OCI-LY1 (cell line): Measurements from ENCODE around the gene FGA.

Experiments used
- EZH2 ChIP-seq: fragments of 200-600 bp; sonication (generic), shearing (Covaris generic); IDR thresholded peaks from 2 replicates; pipeline ENCODE4 v1.8.0; 2017; ENCODE audit warnings: borderline replicate concordance, mixed run types, mild to moderate bottlenecking, antibody characterized with exemption, low read length, moderate library complexity, mixed read lengths
- TF ChIP-seq, protein P1 (sequence below): fragments of 200-600 bp; sonication (generic), shearing (Covaris generic); IDR thresholded peaks from 2 replicates; pipeline ENCODE4 v1.5.1; 2017; ENCODE audit warnings: mild to moderate bottlenecking, antibody characterized with exemption, low read length, moderate library complexity, mixed read lengths

- TF ChIP-seq, protein P1, sequence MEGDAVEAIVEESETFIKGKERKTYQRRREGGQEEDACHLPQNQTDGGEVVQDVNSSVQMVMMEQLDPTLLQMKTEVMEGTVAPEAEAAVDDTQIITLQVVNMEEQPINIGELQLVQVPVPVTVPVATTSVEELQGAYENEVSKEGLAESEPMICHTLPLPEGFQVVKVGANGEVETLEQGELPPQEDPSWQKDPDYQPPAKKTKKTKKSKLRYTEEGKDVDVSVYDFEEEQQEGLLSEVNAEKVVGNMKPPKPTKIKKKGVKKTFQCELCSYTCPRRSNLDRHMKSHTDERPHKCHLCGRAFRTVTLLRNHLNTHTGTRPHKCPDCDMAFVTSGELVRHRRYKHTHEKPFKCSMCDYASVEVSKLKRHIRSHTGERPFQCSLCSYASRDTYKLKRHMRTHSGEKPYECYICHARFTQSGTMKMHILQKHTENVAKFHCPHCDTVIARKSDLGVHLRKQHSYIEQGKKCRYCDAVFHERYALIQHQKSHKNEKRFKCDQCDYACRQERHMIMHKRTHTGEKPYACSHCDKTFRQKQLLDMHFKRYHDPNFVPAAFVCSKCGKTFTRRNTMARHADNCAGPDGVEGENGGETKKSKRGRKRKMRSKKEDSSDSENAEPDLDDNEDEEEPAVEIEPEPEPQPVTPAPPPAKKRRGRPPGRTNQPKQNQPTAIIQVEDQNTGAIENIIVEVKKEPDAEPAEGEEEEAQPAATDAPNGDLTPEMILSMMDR, result no peak
- TF ChIP-seq EZH2, result no peak
Observed at GRCh38 chr4:154582723-154583122, 7.8 kb downstream of the FGA start.
